Measurements from ENCODE around the gene TPPP2. TPM values are rescaled to one million over a fixed set of nuclear protein-coding genes. Genes with fewer than 3 reads are reported as not detected.

TPPP2 gene
- total RNA-seq, 4 donors from 2014 or later: not detected

- no peaks in the 10 kb centered on the region for H3K9me3 ChIP-seq
- no peaks in the 10 kb centered on the region for H3K27me3 ChIP-seq
- no peak for ATAC-seq
- WGBS, 2 donors (ENCODE audit: low coverage in 1 of 2): 88 to 94% methylated on average over 3 to 12 of the region's 20 CpGs
- H3K27ac ChIP-seq: no peak overlapping the region
- no peak for TF ChIP-seq CTCF (IDR thresholded peaks at IDR 0.05)
- no peak for TF ChIP-seq POLR2A (IDR thresholded peaks at IDR 0.05)
- TF ChIP-seq POLR2AphosphoS5 (IDR thresholded peaks at IDR 0.05): no peak
- no peak for TF ChIP-seq EP300 (IDR thresholded peaks at IDR 0.05)
- H3K4me3 ChIP-seq: no peak overlapping the region
- H3K4me1 ChIP-seq: no peaks in the 10 kb centered on the region
- no peaks in the 10 kb centered on the region for H3K36me3 ChIP-seq
Measured at GRCh38 chr14:21053184-21054122, 23.4 kb downstream of the TPPP2 start.

GRCh38 chr14:21054123-21054767 lies 24.2 kb downstream of the TPPP2 start:
- Histone ChIP-seq H3K27me3 (no peaks in the 10 kb centered on the region), H3K36me3 (no peaks in the 10 kb centered on the region), H3K9me3 (no peaks in the 10 kb centered on the region), H3K27ac (no peak overlapping the region), H3K4me1 (no peaks in the 10 kb centered on the region), H3K4me3 (no peak overlapping the region)
- no peak for TF ChIP-seq EP300 (IDR thresholded peaks at IDR 0.05)
- TF ChIP-seq POLR2AphosphoS5 (IDR thresholded peaks at IDR 0.05): no peak
- TF ChIP-seq CTCF (IDR thresholded peaks at IDR 0.05): no peak
- TF ChIP-seq POLR2A (IDR thresholded peaks at IDR 0.05): no peak
- no peak for ATAC-seq
- WGBS, 2 donors (ENCODE audit: low coverage in 1 of 2): 68 to 86% methylated on average over 2 of the region's 3 CpGs

DNA sequence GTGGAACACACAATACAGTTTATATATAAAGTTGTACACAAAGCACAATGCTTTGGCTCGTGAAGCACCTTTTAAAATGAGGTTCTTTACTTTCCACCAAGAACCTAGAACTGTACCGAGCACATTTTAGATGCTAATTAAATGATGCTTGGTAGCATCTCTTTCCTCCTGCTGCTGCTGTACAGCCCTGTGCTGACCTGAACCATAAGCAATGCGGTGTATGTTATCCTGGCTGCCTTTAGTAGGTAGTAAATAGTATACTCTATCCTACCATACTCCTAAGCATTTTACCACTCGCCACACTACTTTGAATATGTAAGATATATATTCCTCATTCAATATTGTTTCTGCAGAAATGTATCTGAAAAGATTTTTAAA lies 24.7 kb downstream of the TPPP2 start:
- 74 to 83% methylated on average over 3 to 4 of the region's 4 CpGs for WGBS, 2 donors (ENCODE audit: low coverage in 1 of 2)
- no peaks in the 10 kb centered on the region for H3K36me3 ChIP-seq

DNA sequence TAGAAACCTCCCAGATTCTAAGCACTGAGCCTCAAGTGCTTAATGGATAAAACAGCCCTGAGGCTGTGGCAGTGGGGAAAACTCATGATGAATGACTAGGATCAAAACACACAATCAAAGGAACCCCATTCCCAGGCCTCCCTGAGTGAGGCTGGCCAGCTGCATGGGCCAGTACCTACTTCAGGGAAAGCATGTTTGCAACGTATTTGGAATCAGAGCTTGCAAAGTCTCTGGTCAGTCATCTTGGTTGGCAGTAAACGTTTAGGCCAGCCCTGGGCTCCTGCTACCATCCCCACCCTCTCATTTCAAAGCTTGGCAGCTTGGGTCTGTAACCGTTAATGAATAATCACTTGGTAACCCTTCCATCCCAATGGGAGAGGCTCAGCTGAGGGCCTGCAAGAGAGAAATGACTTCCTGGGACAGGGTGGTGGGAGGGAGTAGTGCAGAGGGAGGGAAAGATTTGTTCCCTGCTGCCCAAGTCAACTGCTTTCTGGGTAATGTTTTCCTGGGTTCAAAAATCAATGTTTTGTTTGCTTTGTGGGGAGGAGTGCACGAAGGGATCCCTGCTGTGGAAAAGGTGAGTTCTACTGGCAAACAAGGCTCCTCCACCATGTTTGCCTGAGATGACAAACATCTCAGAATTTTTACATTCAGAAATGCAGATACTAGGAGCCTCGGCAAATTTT lies 25.6 kb downstream of the TPPP2 start:
- H3K4me1 ChIP-seq: no peaks in the 10 kb centered on the region
- H3K4me3 ChIP-seq: no peak overlapping the region
- no peaks in the 10 kb centered on the region for H3K36me3 ChIP-seq
- ATAC-seq: no peak
- TF ChIP-seq CTCF (IDR thresholded peaks at IDR 0.05) (no peak), POLR2AphosphoS5 (IDR thresholded peaks at IDR 0.05) (no peak)
- WGBS, 2 donors (ENCODE audit: low coverage in 1 of 2): 66 to 69% methylated on average over 2 to 5 of the region's 5 CpGs
- H3K9me3 ChIP-seq: no peaks in the 10 kb centered on the region
- no peaks in the 10 kb centered on the region for H3K27me3 ChIP-seq
- no peak overlapping the region for H3K27ac ChIP-seq

More for the DNA sequence above, 24.7 kb downstream of the TPPP2 start:
- no peak for ATAC-seq
- no peaks in the 10 kb centered on the region for H3K9me3 ChIP-seq
- no peak overlapping the region for H3K27ac ChIP-seq
- no peaks in the 10 kb centered on the region for H3K27me3 ChIP-seq
- H3K4me3 ChIP-seq: no peak overlapping the region
- TF ChIP-seq POLR2A (IDR thresholded peaks at IDR 0.05) (no peak), POLR2AphosphoS5 (IDR thresholded peaks at IDR 0.05) (no peak), EP300 (IDR thresholded peaks at IDR 0.05) (no peak), CTCF (IDR thresholded peaks at IDR 0.05) (no peak)
- no peaks in the 10 kb centered on the region for H3K4me1 ChIP-seq

Data from gastroesophageal sphincter (tissue), 4 donors.